HEK293 (cell line): ENCODE measurements around the gene PKP4.

Source experiments
- BCL11A ChIP-seq: fragments of 450-650 bp; formaldehyde crosslinking; IDR thresholded peaks from 2 replicates; pipeline ENCODE4 v1.5.1; 2016; ENCODE audit warnings: low read depth, missing biosample characterization, missing genetic modification characterization
- CTCF ChIP-seq: fragments of 450-650 bp; formaldehyde crosslinking; IDR thresholded peaks from 2 replicates; pipeline ENCODE4 v1.5.1; 2016; ENCODE audit warnings: missing biosample characterization, missing genetic modification characterization
- EGR2 ChIP-seq: fragments of 450-650 bp; formaldehyde crosslinking; IDR thresholded peaks from 2 replicates; pipeline ENCODE4 v1.5.1; 2016; ENCODE audit warnings: low read depth, missing biosample characterization, missing genetic modification characterization
- MZF1 ChIP-seq: fragments of 450-650 bp; formaldehyde crosslinking; IDR thresholded peaks from 2 replicates; pipeline ENCODE4 v1.5.1; 2017; ENCODE audit warnings: missing biosample characterization, missing genetic modification characterization, borderline replicate concordance
- REST ChIP-seq: fragments of 450-650 bp; formaldehyde crosslinking; IDR thresholded peaks from 2 replicates; pipeline ENCODE4 v1.5.1; 2016; ENCODE audit warnings: missing biosample characterization, missing genetic modification characterization
- SP2 ChIP-seq: fragments of 450-650 bp; formaldehyde crosslinking; IDR thresholded peaks from 2 replicates; pipeline ENCODE4 v1.5.1; 2016; ENCODE audit warnings: missing biosample characterization, missing genetic modification characterization
- ZBTB26 ChIP-seq: fragments of 450-650 bp; formaldehyde crosslinking; optimal IDR thresholded peaks from 2 replicates; pipeline ENCODE3; 2016; ENCODE audit warnings: missing biosample characterization, mild to moderate bottlenecking, missing genetic modification characterization
- ZBTB6 ChIP-seq: fragments of 450-650 bp; formaldehyde crosslinking; IDR thresholded peaks from 2 replicates; pipeline ENCODE4 v1.5.1; 2017; ENCODE audit warnings: missing biosample characterization, missing genetic modification characterization
- ZNF501 ChIP-seq: fragments of 450-650 bp; formaldehyde crosslinking; IDR thresholded peaks from 2 replicates; pipeline ENCODE4 v1.5.1; 2016; ENCODE audit warnings: missing biosample characterization, missing genetic modification characterization
- ZNF785 ChIP-seq: fragments of 450-650 bp; formaldehyde crosslinking; IDR thresholded peaks from 2 replicates; pipeline ENCODE4 v1.5.1; 2016; ENCODE audit warnings: missing biosample characterization, missing genetic modification characterization
- ZNF792 ChIP-seq: fragments of 450-650 bp; formaldehyde crosslinking; IDR thresholded peaks from 2 replicates; pipeline ENCODE4 v1.5.1; 2016; ENCODE audit warnings: missing biosample characterization, missing genetic modification characterization
- ZSCAN4 ChIP-seq: fragments of 450-650 bp; formaldehyde crosslinking; IDR thresholded peaks from 2 replicates; pipeline ENCODE4 v1.5.1; 2017; ENCODE audit warnings: missing biosample characterization, missing genetic modification characterization

- TF ChIP-seq REST (tag by site-specific recombination) (no peak), ZNF501 (no peak), BCL11A (tag by site-specific recombination) (no peak), ZNF785 (tag by site-specific recombination) (no peak), EGR2 (tag by site-specific recombination) (no peak), ZBTB26 (tag by site-specific recombination) (no peak), CTCF (tag by site-specific recombination) (no peak), ZNF792 (tag by site-specific recombination) (no peak), MZF1 (tag by site-specific recombination) (no peak), SP2 (tag by site-specific recombination) (no peak), ZSCAN4 (no peak), ZBTB6 (no peak)
Observed at GRCh38 chr2:158662421-158662820, 205.7 kb downstream of the PKP4 start.
